Panc1 (cell line): ENCODE results near the gene SLC26A11.

Source experiments
- CTCF ChIP-seq: fragments of 450-650 bp; IDR thresholded peaks from 2 replicates; pipeline ENCODE4 v1.5.1; 2017; ENCODE audit warnings: mild to moderate bottlenecking
- POLR2AphosphoS5 ChIP-seq: IDR thresholded peaks from 2 replicates; pipeline ENCODE4 v1.6.1; 2012; ENCODE audit warnings: mild to moderate bottlenecking, low read depth, low read length, moderate library complexity

- TF ChIP-seq CTCF (no peak), POLR2AphosphoS5 (no peak)
Observed at GRCh38 chr17:80212511-80212910, 7.7 kb upstream of the SLC26A11 start.
